Neural crest cell (in vitro differentiated cells): ENCODE results near the gene FRYL. TPM values are rescaled to one million over a fixed set of nuclear protein-coding genes. Genes with fewer than 3 reads are reported as not detected.
"Not testable (repeated sequence)": the region's sequence is repeated elsewhere in the genome, so short reads cannot be mapped to it uniquely, and the experiment has no call there.

Experiments
- DNase-seq: peaks from one replicate; pipeline ENCODE4 v3.0.0; 2021; ENCODE audit warnings: low read depth, mixed read lengths, low spot score
- H3K27ac Mint-ChIP-seq: one replicate; pipeline ENCODE4 v1.8.0; 2021; ENCODE audit warnings: mild to moderate bottlenecking, mixed read lengths; ENCODE audit not compliant: unreplicated experiment
- H3K27me3 Mint-ChIP-seq: 2 replicates; pipeline ENCODE4 v1.8.0; 2021; ENCODE audit warnings: low read depth, mild to moderate bottlenecking, mixed read lengths
- H3K36me3 Mint-ChIP-seq: 2 replicates; pipeline ENCODE4 v1.8.0; 2021; ENCODE audit warnings: low read depth, mild to moderate bottlenecking, mixed read lengths
- H3K4me1 Mint-ChIP-seq: 2 replicates; pipeline ENCODE4 v1.8.0; 2021; ENCODE audit warnings: mixed read lengths
- H3K4me3 Mint-ChIP-seq: one replicate; pipeline ENCODE4 v1.8.0; 2021; ENCODE audit warnings: mild to moderate bottlenecking, mixed read lengths
- H3K9me3 Mint-ChIP-seq: 2 replicates; pipeline ENCODE4 v1.8.0; 2021; ENCODE audit warnings: mixed read lengths
- CTCF ChIP-seq: fragments of 200-600 bp; sonication (generic); conservative IDR thresholded peaks from 2 replicates; pipeline ENCODE4 v1.5.0; 2021; ENCODE audit warnings: antibody characterized with exemption, mild to moderate bottlenecking
- total RNA-seq: library from RNA; stranded (reverse); gene quantifications from 2 replicates; pipeline ENCODE4 v1.2.1, GENCODE V29; 2021

The FRYL gene
- total RNA-seq, 1 donor from 2014 or later = 48.7 TPM

- Mint-ChIP-seq H3K27me3 (no peaks in the 10 kb centered on the region), H3K4me1 (peaks cover 6% of the 10 kb centered on the region), H3K9me3 (no peaks in the 10 kb centered on the region), H3K4me3 (no peak overlapping the region), H3K36me3 (no peaks in the 10 kb centered on the region), H3K27ac (no peak overlapping the region)
- no peak for TF ChIP-seq CTCF
- DNase-seq = no peak
Observed at GRCh38 chr4:48813964-48814363, 33.9 kb upstream of the FRYL start.

- DNase-seq = no peak
- H3K27ac Mint-ChIP-seq = no peak overlapping the region
- TF ChIP-seq CTCF = no peak
- H3K36me3 Mint-ChIP-seq = no peaks in the 10 kb centered on the region
- peaks cover 6% of the 10 kb centered on the region for H3K4me1 Mint-ChIP-seq
- no peak overlapping the region for H3K4me3 Mint-ChIP-seq
- no peaks in the 10 kb centered on the region for H3K27me3 Mint-ChIP-seq
- H3K9me3 Mint-ChIP-seq = no peaks in the 10 kb centered on the region
Observed at GRCh38 chr4:48812866-48813265, 32.8 kb upstream of the FRYL start.

- peaks cover 15% of the 10 kb centered on the region for H3K4me1 Mint-ChIP-seq
- TF ChIP-seq CTCF = no peak
- no peaks in the 10 kb centered on the region for H3K27me3 Mint-ChIP-seq
- no peak for DNase-seq
- H3K9me3 Mint-ChIP-seq = no peaks in the 10 kb centered on the region
- no peak overlapping the region for H3K27ac Mint-ChIP-seq
- no peaks in the 10 kb centered on the region for H3K36me3 Mint-ChIP-seq
- H3K4me3 Mint-ChIP-seq = no peak overlapping the region
Observed at GRCh38 chr4:48804584-48805301, 24.7 kb upstream of the FRYL start.

- peaks cover 15% of the 10 kb centered on the region for H3K4me1 Mint-ChIP-seq
- TF ChIP-seq CTCF = no peak
- DNase-seq = no peak
- no peaks in the 10 kb centered on the region for H3K27me3 Mint-ChIP-seq
- no peak overlapping the region for H3K27ac Mint-ChIP-seq
- H3K4me3 Mint-ChIP-seq = no peak overlapping the region
- H3K36me3 Mint-ChIP-seq = no peaks in the 10 kb centered on the region
- H3K9me3 Mint-ChIP-seq = no peaks in the 10 kb centered on the region
Observed at GRCh38 chr4:48801016-48801715, 21.1 kb upstream of the FRYL start.

- not testable (repeated sequence) for H3K27me3 Mint-ChIP-seq, DNase-seq, H3K9me3 Mint-ChIP-seq, H3K4me3 Mint-ChIP-seq, H3K36me3 Mint-ChIP-seq, H3K27ac Mint-ChIP-seq
- H3K4me1 Mint-ChIP-seq = peaks cover 13% of the 10 kb centered on the region
Observed at GRCh38 chr4:48800155-48800554, 20.1 kb upstream of the FRYL start.

GRCh38 chr4:48799157-48799556 lies 19.1 kb upstream of the FRYL start:
- Mint-ChIP-seq H3K4me1 (peaks cover 6% of the 10 kb centered on the region), H3K4me3 (no peak overlapping the region), H3K27ac (no peak overlapping the region), H3K27me3 (no peaks in the 10 kb centered on the region), H3K9me3 (no peaks in the 10 kb centered on the region), H3K36me3 (no peaks in the 10 kb centered on the region)
- DNase-seq = no peak
- TF ChIP-seq CTCF = no peak
